Transverse colon (tissue), 4 donors: ENCODE data around the gene ZFPM1. TPM values are rescaled to one million over a fixed set of nuclear protein-coding genes. Genes with fewer than 3 reads are reported as not detected.
A peak's percentile ranks its signal among the peaks of the same experiment; 100 is the strongest.

Experiments
- DNase-seq: peaks from one replicate; pipeline ENCODE4 v3.0.0-alpha.2; 2019
- H3K27ac ChIP-seq, 4 donors: fragments of 200-600 bp; sonication (generic); 2 replicates each; pipeline ENCODE4 v1.5.1; 2016 to 2018; ENCODE audit warnings: inconsistent platforms in 4 of 4
- H3K27me3 ChIP-seq: fragments of 200-600 bp; sonication (generic); 2 replicates; pipeline ENCODE4 v1.5.1; 2017; ENCODE audit warnings: inconsistent platforms
- H3K36me3 ChIP-seq, 4 donors: fragments of 200-600 bp; sonication (generic); 2 replicates each; pipeline ENCODE4 v1.5.1; 2017 to 2019; ENCODE audit warnings: inconsistent platforms in 4 of 4
- H3K4me1 ChIP-seq, 4 donors: fragments of 200-600 bp; sonication (generic); 2 replicates each; pipeline ENCODE4 v1.5.1; 2017 to 2020; ENCODE audit warnings: inconsistent platforms in 4 of 4
- H3K4me3 ChIP-seq, 4 donors: fragments of 200-600 bp; sonication (generic); 1 replicate in 1 of 4; 2 replicates in 3 of 4; pipeline versions ENCODE4 v1.5.1 to v1.6.1; 2017 to 2019; ENCODE audit warnings: inconsistent platforms in 4 of 4
- H3K9me3 ChIP-seq, 2 donors: fragments of 200-600 bp; sonication (generic); 2 replicates each; pipeline ENCODE4 v1.5.1; 2017 to 2019; ENCODE audit warnings: inconsistent platforms in 2 of 2
- EP300 ChIP-seq: sonication (generic); formaldehyde crosslinking; IDR thresholded peaks from one replicate; pipeline ENCODE4 v1.6.1; 2017; ENCODE audit warnings: antibody characterized with exemption, low read depth
- POLR2A ChIP-seq: fragments of 450-650 bp; IDR thresholded peaks from one replicate; pipeline ENCODE4 v1.6.1; 2016; ENCODE audit warnings: antibody characterized with exemption, mild to moderate bottlenecking, moderate library complexity
- POLR2AphosphoS5 ChIP-seq, 3 donors: sonication (generic); formaldehyde crosslinking; IDR thresholded peaks; one replicate each; pipeline ENCODE4 v1.6.1; 2016; ENCODE audit warnings: antibody characterized with exemption in 3 of 3
- WGBS, 2 donors: methylation state at CpG; one replicate each; pipeline ENCODE4 v1.1.5; 2018; ENCODE audit warnings: low coverage in 1 of 2; 5-methylcytosine and 5-hydroxymethylcytosine counted together
- in situ Hi-C, 4 donors: fragments of 200-750 bp; cut with MboI; loops; one replicate each; pipeline versions ENCODE4 v1.15.0 to v1.15.1; 2017; ENCODE audit warnings: low sequenced_read_pairs in 3 of 4, low pct_ligation_motif_present in 1 of 4, low pct_unique_long_range_greater_than_20kb in 1 of 4
- intact Hi-C: fragments of 100-400 bp; cut with DNase I; formaldehyde crosslinking; loops from one replicate; pipeline ENCODE4 v1.15.1; 2023; ENCODE audit warnings: low total_unique reads
- total RNA-seq, 4 donors: library from RNA; depleted of rRNA; stranded (reverse); fragments of >200 nt; gene quantifications; one replicate each; pipeline ENCODE4 v1.1.0, GENCODE V29; 2016
- TF ChIP-seq, protein P1 (sequence below), 5 experiments: fragments of 200-600 bp in 3 of 5; fragments of 450-650 bp in 2 of 5; sonication (generic) in 3 of 5; IDR thresholded peaks; 1 replicate in 2 of 5; 2 replicates in 3 of 5; pipeline ENCODE4 v1.5.1; 2016 to 2017; ENCODE audit warnings: antibody characterized with exemption in 5 of 5, inconsistent platforms in 3 of 5, mild to moderate bottlenecking in 2 of 5, moderate library complexity in 1 of 5

Gene ZFPM1
- total RNA-seq, 4 donors from 2014 or later = 1.2 to 4.6 (median 3.1) TPM

GRCh38 chr16:88427376-88427775 lies 25.7 kb upstream of the ZFPM1 start:
- TF ChIP-seq, protein P1, sequence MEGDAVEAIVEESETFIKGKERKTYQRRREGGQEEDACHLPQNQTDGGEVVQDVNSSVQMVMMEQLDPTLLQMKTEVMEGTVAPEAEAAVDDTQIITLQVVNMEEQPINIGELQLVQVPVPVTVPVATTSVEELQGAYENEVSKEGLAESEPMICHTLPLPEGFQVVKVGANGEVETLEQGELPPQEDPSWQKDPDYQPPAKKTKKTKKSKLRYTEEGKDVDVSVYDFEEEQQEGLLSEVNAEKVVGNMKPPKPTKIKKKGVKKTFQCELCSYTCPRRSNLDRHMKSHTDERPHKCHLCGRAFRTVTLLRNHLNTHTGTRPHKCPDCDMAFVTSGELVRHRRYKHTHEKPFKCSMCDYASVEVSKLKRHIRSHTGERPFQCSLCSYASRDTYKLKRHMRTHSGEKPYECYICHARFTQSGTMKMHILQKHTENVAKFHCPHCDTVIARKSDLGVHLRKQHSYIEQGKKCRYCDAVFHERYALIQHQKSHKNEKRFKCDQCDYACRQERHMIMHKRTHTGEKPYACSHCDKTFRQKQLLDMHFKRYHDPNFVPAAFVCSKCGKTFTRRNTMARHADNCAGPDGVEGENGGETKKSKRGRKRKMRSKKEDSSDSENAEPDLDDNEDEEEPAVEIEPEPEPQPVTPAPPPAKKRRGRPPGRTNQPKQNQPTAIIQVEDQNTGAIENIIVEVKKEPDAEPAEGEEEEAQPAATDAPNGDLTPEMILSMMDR (IDR thresholded peaks at IDR 0.05) = no peak
- no peak for TF ChIP-seq EP300
- peaks cover 40% of the 10 kb centered on the region for H3K27me3 ChIP-seq
- DNase-seq = no peak
- in situ Hi-C loops (loop anchor here in 1 of 4 donors (25.0 kb wide), 1 partner anchor 135 kb away; the partner anchor contains the start of gene ZC3H18), intact Hi-C loops (no loop called here)
- no peak overlapping the region for H3K4me3 ChIP-seq
- no peak overlapping the region for H3K27ac ChIP-seq
- H3K4me1 ChIP-seq = peaks cover 0 to 23% (median 6%) of the 10 kb centered on the region in 4 donors
- WGBS, 2 donors = 89% methylated on average over 5 of the region's 19 CpGs; no CpG with 5 or more reads in 1 of the 2 donors
- H3K36me3 ChIP-seq = no peaks in the 10 kb centered on the region
- H3K9me3 ChIP-seq = no peaks in the 10 kb centered on the region

DNA sequence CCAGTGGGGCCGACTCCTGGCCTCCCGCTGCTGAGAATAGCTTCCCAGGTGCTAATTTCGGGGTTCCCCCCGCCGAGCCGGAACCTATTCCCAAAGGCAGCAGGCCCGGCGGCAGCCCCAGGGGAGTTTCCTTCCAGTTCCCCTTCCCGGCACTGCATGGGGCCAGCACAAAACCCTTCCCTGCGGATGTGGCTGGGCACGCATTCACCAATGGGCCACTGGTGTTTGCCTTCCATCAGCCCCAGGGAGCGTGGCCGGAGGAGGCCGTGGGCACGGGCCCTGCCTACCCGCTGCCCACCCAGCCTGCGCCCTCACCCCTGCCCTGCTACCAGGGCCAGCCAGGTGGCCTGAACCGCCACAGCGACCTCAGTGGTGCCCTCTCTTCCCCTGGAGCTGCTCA lies 24.9 kb upstream of the ZFPM1 start:
- H3K27me3 ChIP-seq = peaks cover 48% of the 10 kb centered on the region
- H3K27ac ChIP-seq = no peak overlapping the region
- intact Hi-C loops = no loop called here
- WGBS, 2 donors = 88% methylated on average over 16 of the region's 19 CpGs; no CpG with 5 or more reads in 1 of the 2 donors
- H3K9me3 ChIP-seq = no peaks in the 10 kb centered on the region
- no peak for DNase-seq
- no peak overlapping the region for H3K4me3 ChIP-seq
- H3K36me3 ChIP-seq = no peaks in the 10 kb centered on the region
- in situ Hi-C loops = loop anchor here in 1 of 4 donors (25.0 kb wide), 1 partner anchor 134 kb away; the partner anchor contains the start of gene ZC3H18
- no peak for TF ChIP-seq POLR2AphosphoS5 (IDR thresholded peaks at IDR 0.05)
- TF ChIP-seq, protein P1 (IDR thresholded peaks at IDR 0.05) = no peak
- no peak for TF ChIP-seq POLR2A
- TF ChIP-seq EP300 = no peak
- H3K4me1 ChIP-seq = peaks cover 0 to 23% (median 6%) of the 10 kb centered on the region in 4 donors

- Histone ChIP-seq H3K36me3 (no peaks in the 10 kb centered on the region), H3K4me1 (peaks cover 0 to 23% (median 6%) of the 10 kb centered on the region in 4 donors), H3K27ac (no peak overlapping the region), H3K9me3 (no peaks in the 10 kb centered on the region), H3K27me3 (peaks cover 50% of the 10 kb centered on the region), H3K4me3 (no peak overlapping the region)
- TF ChIP-seq POLR2A (no peak), POLR2AphosphoS5 (IDR thresholded peaks at IDR 0.05) (no peak), EP300 (no peak)
- TF ChIP-seq, protein P1 (IDR thresholded peaks at IDR 0.05) = no peak
- WGBS, 2 donors = 84% methylated on average over 18 of the region's 34 CpGs; no CpG with 5 or more reads in 1 of the 2 donors
- intact Hi-C loops (no loop called here), in situ Hi-C loops (loop anchor here in 1 of 4 donors (25.0 kb wide), 1 partner anchor 134 kb away; the partner anchor contains the start of gene ZC3H18)
- DNase-seq = no peak
Measured at GRCh38 chr16:88428616-88429386, 24.3 kb upstream of the ZFPM1 start.

DNA sequence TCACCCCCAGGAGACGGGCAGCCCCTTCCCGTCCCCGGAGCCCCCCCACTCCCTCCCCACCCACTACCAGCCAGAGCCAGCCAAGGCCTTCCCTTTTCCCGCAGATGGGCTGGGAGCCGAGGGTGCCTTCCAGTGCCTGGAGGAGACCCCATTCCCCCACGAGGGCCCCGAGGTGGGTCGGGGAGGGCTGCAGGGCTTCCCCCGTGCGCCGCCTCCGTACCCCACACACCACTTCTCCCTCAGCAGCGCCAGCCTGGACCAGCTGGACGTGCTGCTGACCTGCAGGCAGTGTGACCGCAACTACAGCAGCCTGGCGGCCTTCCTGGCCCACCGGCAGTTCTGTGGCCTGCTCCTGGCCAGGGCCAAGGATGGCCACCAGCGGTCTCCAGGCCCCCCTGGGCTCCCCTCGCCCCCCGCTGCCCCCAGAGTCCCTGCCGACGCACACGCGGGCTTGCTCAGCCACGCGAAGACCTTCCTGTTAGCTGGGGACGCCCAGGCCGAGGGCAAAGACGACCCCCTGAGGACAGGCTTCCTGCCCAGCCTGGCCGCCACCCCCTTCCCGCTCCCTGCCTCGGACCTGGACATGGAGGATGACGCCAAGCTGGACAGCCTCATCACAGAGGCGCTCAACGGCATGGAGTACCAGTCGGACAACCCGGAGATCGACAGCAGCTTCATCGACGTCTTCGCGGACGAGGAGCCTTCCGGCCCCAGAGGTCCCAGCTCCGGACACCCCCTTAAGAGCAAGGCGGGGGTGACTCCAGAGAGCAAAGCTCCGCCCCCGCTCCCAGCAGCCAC lies 23.5 kb upstream of the ZFPM1 start:
- intact Hi-C loops (loop anchor here (10.0 kb wide), 1 partner anchor 235 kb away; no protein-coding TSS in a partner anchor), in situ Hi-C loops (loop anchor here in 1 of 4 donors (25.0 kb wide), 1 partner anchor 133 kb away; the partner anchor contains the start of gene ZC3H18)
- WGBS, 2 donors = 88% methylated on average over 32 of the region's 48 CpGs; no CpG with 5 or more reads in 1 of the 2 donors

More for the DNA sequence above, 23.5 kb upstream of the ZFPM1 start:
- H3K27ac ChIP-seq = peak overlapping the region in 3 of 4 donors; percentile 39 to 74 (median 53)
- no peaks in the 10 kb centered on the region for H3K9me3 ChIP-seq
- H3K4me1 ChIP-seq = peaks cover 0 to 21% (median 6%) of the 10 kb centered on the region in 4 donors
- H3K27me3 ChIP-seq = peaks cover 55% of the 10 kb centered on the region
- no peaks in the 10 kb centered on the region for H3K36me3 ChIP-seq
- DNase-seq = no peak
- TF ChIP-seq POLR2A (no peak), EP300 (no peak), POLR2AphosphoS5 (IDR thresholded peaks at IDR 0.05) (no peak)
- TF ChIP-seq, protein P1 (IDR thresholded peaks at IDR 0.05) = no peak
- H3K4me3 ChIP-seq = peak overlapping the region in 2 of 4 donors; percentile 43 to 59
